M059J (cell line): ENCODE results near the gene MATN1. TPM values are rescaled to one million over a fixed set of nuclear protein-coding genes. Genes with fewer than 3 reads are reported as not detected.

ENCODE experiments used
- DNase-seq: peaks from one replicate; pipeline ENCODE4 v3.0.0-alpha.2; 2012; ENCODE audit warnings: low read depth
- total RNA-seq: library from RNA; depleted of rRNA; stranded (reverse); fragments of >200 nt; shearing (Covaris generic); gene quantifications from 2 replicates; pipeline ENCODE4 v1.2.3, GENCODE V29; 2014

The MATN1 gene
- total RNA-seq, 1 experiment from 2014 or later = not detected

GRCh38 chr1:30757352-30758120 is 34.2 kb upstream of the MATN1 start, which contains the start of gene LAPTM5:
Gene LAPTM5, minus strand, starts transcription at chr1:30757774. Its CDS starts 29 bp downstream, at chr1:30757745.
- DNase-seq = no peak

- DNase-seq = peak; percentile 98
These were observed 33.4 kb upstream of the MATN1 start for GRCh38 chr1:30756545-30757351.

GRCh38 chr1:30756206-30756544 is 32.8 kb upstream of the MATN1 start:
- DNase-seq = no peak

GRCh38 chr1:30755746-30756145 is 32.4 kb upstream of the MATN1 start:
- DNase-seq = no peak

GRCh38 chr1:30755334-30755733 is 31.9 kb upstream of the MATN1 start:
- DNase-seq = no peak

- no peak for DNase-seq
These were observed 31.3 kb upstream of the MATN1 start for GRCh38 chr1:30754684-30755171.

- DNase-seq = no peak
These were observed 30.3 kb upstream of the MATN1 start for GRCh38 chr1:30753660-30754123.

GRCh38 chr1:30753118-30753517 is 29.7 kb upstream of the MATN1 start:
- no peak for DNase-seq

GRCh38 chr1:30752651-30752908 is 29.2 kb upstream of the MATN1 start:
- peak; percentile 38 for DNase-seq

GRCh38 chr1:30751830-30752650 is 28.7 kb upstream of the MATN1 start:
- DNase-seq = no peak

GRCh38 chr1:30750731-30751291 is 27.4 kb upstream of the MATN1 start:
- no peak for DNase-seq

- no peak for DNase-seq
These were observed 26.6 kb upstream of the MATN1 start for GRCh38 chr1:30749691-30750583.

GRCh38 chr1:30748699-30749401 is 25.5 kb upstream of the MATN1 start:
- DNase-seq = no peak

- no peak for DNase-seq
These were observed 24.8 kb upstream of the MATN1 start for GRCh38 chr1:30748098-30748698.

GRCh38 chr1:30747033-30748008 is 23.9 kb upstream of the MATN1 start:
- no peak for DNase-seq

GRCh38 chr1:30746212-30747032 is 23.0 kb upstream of the MATN1 start:
- DNase-seq = no peak

- no peak for DNase-seq
These were observed 22.4 kb upstream of the MATN1 start for GRCh38 chr1:30745834-30746208.
